ENCODE results near the gene PRR7.
"Not testable (repeated sequence)": the region's sequence is repeated elsewhere in the genome, so short reads cannot be mapped to it uniquely, and the experiment has no call there.

PRR7 gene

GRCh38 chr5:177470759-177471536 is 24.3 kb downstream of the PRR7 start:
- no peak for DNase-seq

GRCh38 chr5:177471610-177472356 is 25.2 kb downstream of the PRR7 start:
- no peak for DNase-seq

- peak; percentile 60 to 65 for DNase-seq
Measured at GRCh38 chr5:177472460-177473442, 26.1 kb downstream of the PRR7 start.

GRCh38 chr5:177473443-177474001 is 26.9 kb downstream of the PRR7 start, which contains the start of gene DBN1:
DBN1 (minus strand) TSS chr5:177473634; CDS start chr5:177473521, 113 bp downstream.
- no peak for DNase-seq

- no peak for DNase-seq
Measured at GRCh38 chr5:177474002-177474476, 27.4 kb downstream of the PRR7 start.

GRCh38 chr5:177474846-177475562 is 28.4 kb downstream of the PRR7 start:
- DNase-seq, result no peak

GRCh38 chr5:177475563-177476427 is 29.2 kb downstream of the PRR7 start:
- DNase-seq, result no peak

GRCh38 chr5:177476531-177477233 is 30.1 kb downstream of the PRR7 start:
- no peak for DNase-seq

- DNase-seq, result no peak
Measured at GRCh38 chr5:177477701-177478477, 31.3 kb downstream of the PRR7 start.

- DNase-seq, result no peak
Measured at GRCh38 chr5:177478711-177479646, 32.4 kb downstream of the PRR7 start.

GRCh38 chr5:177479774-177480173 is 33.2 kb downstream of the PRR7 start:
- no peak for DNase-seq

- no peak for DNase-seq
Measured at GRCh38 chr5:177482359-177482795, 35.8 kb downstream of the PRR7 start.

- no peak for DNase-seq
Measured at GRCh38 chr5:177483042-177483441, 36.4 kb downstream of the PRR7 start.

- DNase-seq, result no peak
Measured at GRCh38 chr5:177483994-177484901, 37.6 kb downstream of the PRR7 start.

- DNase-seq, result no peak
Measured at GRCh38 chr5:177484902-177485549, 38.4 kb downstream of the PRR7 start.

- DNase-seq, result not testable (repeated sequence)
Measured at GRCh38 chr5:177485753-177486152, 39.1 kb downstream of the PRR7 start.

All from activated CD4-positive, alpha-beta T cell treated with anti-CD3 and anti-CD28 coated beads, Interleukin-2, amount 50 U/mL, for 48 hours (primary cell).